Right lung (tissue), 5 donors: Measurements from ENCODE around the gene RTN4R. TPM values are rescaled to one million over a fixed set of nuclear protein-coding genes. Genes with fewer than 3 reads are reported as not detected.

Experiments
- DNase-seq, 2 donors: peaks; one replicate each; pipeline ENCODE4 v3.0.0-alpha.2; 2013
- polyA plus RNA-seq, 5 donors: library from polyadenylated mRNA; unstranded; fragments of 120-200 nt; gene quantifications; one replicate each; pipeline versions ENCODE4 v1.2.1 to v1.2.3, GENCODE V29; 2013; ENCODE audit warnings: inconsistent platforms in 1 of 5, low replicate concordance in 1 of 5; ENCODE audit not compliant: insufficient read length in 5 of 5, insufficient read depth in 1 of 5

RTN4R gene
- polyA plus RNA-seq, 5 donors, result 4.2 to 11.9 (median 4.9) TPM

GRCh38 chr22:20216863-20217499 lies 51.1 kb downstream of the RTN4R start:
- DNase-seq, result no peak

- DNase-seq, result no peak
Measured at GRCh38 chr22:20215742-20216141, 52.4 kb downstream of the RTN4R start.

- DNase-seq, result no peak
Measured at GRCh38 chr22:20214853-20215252, 53.3 kb downstream of the RTN4R start.

GRCh38 chr22:20213833-20214708 lies 54.0 kb downstream of the RTN4R start:
- DNase-seq, result no peak

- DNase-seq, result no peak
Measured at GRCh38 chr22:20212754-20213699, 55.1 kb downstream of the RTN4R start.

GRCh38 chr22:20211997-20212753 lies 55.9 kb downstream of the RTN4R start:
- peak; percentile 56 to 58 for DNase-seq

GRCh38 chr22:20211409-20211996 lies 56.6 kb downstream of the RTN4R start:
- DNase-seq, result no peak

GRCh38 chr22:20210473-20211059 lies 57.6 kb downstream of the RTN4R start:
- no peak for DNase-seq

GRCh38 chr22:20209761-20210250 lies 58.3 kb downstream of the RTN4R start:
- DNase-seq, result no peak

- no peak for DNase-seq
Measured at GRCh38 chr22:20208713-20209310, 59.3 kb downstream of the RTN4R start.

GRCh38 chr22:20207277-20208025 lies 60.7 kb downstream of the RTN4R start:
- no peak for DNase-seq

- DNase-seq, result no peak
Measured at GRCh38 chr22:20206709-20207215, 61.4 kb downstream of the RTN4R start.

- DNase-seq, result peak in 1 of 2 donors; percentile 76
Measured at GRCh38 chr22:20205964-20206708, 62.0 kb downstream of the RTN4R start.

- no peak for DNase-seq
Measured at GRCh38 chr22:20205464-20205963, 62.6 kb downstream of the RTN4R start.

- no peak for DNase-seq
Measured at GRCh38 chr22:20204806-20205205, 63.3 kb downstream of the RTN4R start.

- DNase-seq, result no peak
Measured at GRCh38 chr22:20204311-20204710, 63.8 kb downstream of the RTN4R start.

GRCh38 chr22:20203552-20204201 lies 64.4 kb downstream of the RTN4R start:
- no peak for DNase-seq
